ENCODE measurements around the gene LMX1B.

- TF ChIP-seq POLR2A (IDR thresholded peaks at IDR 0.05), result no peak
- TF ChIP-seq, protein P1, sequence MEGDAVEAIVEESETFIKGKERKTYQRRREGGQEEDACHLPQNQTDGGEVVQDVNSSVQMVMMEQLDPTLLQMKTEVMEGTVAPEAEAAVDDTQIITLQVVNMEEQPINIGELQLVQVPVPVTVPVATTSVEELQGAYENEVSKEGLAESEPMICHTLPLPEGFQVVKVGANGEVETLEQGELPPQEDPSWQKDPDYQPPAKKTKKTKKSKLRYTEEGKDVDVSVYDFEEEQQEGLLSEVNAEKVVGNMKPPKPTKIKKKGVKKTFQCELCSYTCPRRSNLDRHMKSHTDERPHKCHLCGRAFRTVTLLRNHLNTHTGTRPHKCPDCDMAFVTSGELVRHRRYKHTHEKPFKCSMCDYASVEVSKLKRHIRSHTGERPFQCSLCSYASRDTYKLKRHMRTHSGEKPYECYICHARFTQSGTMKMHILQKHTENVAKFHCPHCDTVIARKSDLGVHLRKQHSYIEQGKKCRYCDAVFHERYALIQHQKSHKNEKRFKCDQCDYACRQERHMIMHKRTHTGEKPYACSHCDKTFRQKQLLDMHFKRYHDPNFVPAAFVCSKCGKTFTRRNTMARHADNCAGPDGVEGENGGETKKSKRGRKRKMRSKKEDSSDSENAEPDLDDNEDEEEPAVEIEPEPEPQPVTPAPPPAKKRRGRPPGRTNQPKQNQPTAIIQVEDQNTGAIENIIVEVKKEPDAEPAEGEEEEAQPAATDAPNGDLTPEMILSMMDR (IDR thresholded peaks at IDR 0.05), result no peak
Observed at GRCh38 chr9:126696401-126697145, 82.8 kb downstream of the LMX1B start.
